ENCODE results near the gene TTF1. TPM values are rescaled to one million over a fixed set of nuclear protein-coding genes. Genes with fewer than 3 reads are reported as not detected.

Gene TTF1
- total RNA-seq, 1 experiment from 2014 or later: 26.9 TPM

GRCh38 chr9:132447902-132448301, 41.3 kb upstream of the TTF1 start:
- Histone ChIP-seq H4K91ac (ENCODE audit: insufficient read length, low read depth, low read length) (no peak overlapping the region), H3K79me2 (ENCODE audit: insufficient read depth, low read length) (no peaks in the 10 kb centered on the region), H3K23ac (ENCODE audit: insufficient read length, low read depth, low read length) (no peak overlapping the region), H3K9me3 (ENCODE audit: control insufficient read depth, low read depth, low read length) (no peaks in the 10 kb centered on the region), H3K4me1 (ENCODE audit: insufficient read depth, low read length) (no peaks in the 10 kb centered on the region), H3K27ac (ENCODE audit: insufficient read length, low read depth, low read length) (no peak overlapping the region), H3K14ac (ENCODE audit: insufficient read depth, low read length) (no peak overlapping the region), H3K18ac (ENCODE audit: insufficient read length, low read depth, low read length) (no peak overlapping the region), H3K27me3 (ENCODE audit: insufficient read depth, low read length) (no peaks in the 10 kb centered on the region), H4K20me1 (ENCODE audit: control insufficient read depth, insufficient read depth, insufficient read length) (no peaks in the 10 kb centered on the region), H3K9ac (ENCODE audit: extremely low read depth, insufficient read length, low read length) (no peak overlapping the region), H3K4me2 (ENCODE audit: insufficient read depth, insufficient read length, low read length) (no peak overlapping the region), H2AK5ac (ENCODE audit: insufficient read length, low read length) (no peak overlapping the region), H3K4ac (ENCODE audit: low read depth, low read length) (no peak overlapping the region), H2BK15ac (ENCODE audit: low read depth, low read length) (no peak overlapping the region), H3K79me1 (ENCODE audit: insufficient read depth, low read depth, low read length, poor library complexity, severe bottlenecking) (no peaks in the 10 kb centered on the region), H3K56ac (ENCODE audit: insufficient read length, low read depth, low read length) (no peak overlapping the region), H3K23me2 (ENCODE audit: insufficient read length, low read depth, low read length, poor library complexity, severe bottlenecking) (no peaks in the 10 kb centered on the region), H4K5ac (ENCODE audit: insufficient read length, low read depth, low read length) (no peak overlapping the region), H2AFZ (ENCODE audit: low read length) (no peak overlapping the region), H3T11ph (ENCODE audit: low read length) (no peak overlapping the region), H4K8ac (replicated peaks; ENCODE audit: insufficient read length, low read depth, low read length) (no peak overlapping the region), H2BK12ac (ENCODE audit: insufficient read length, low read depth, low read length) (no peak overlapping the region), H2BK20ac (ENCODE audit: low read depth, low read length, poor library complexity, severe bottlenecking) (no peak overlapping the region), H2BK120ac (ENCODE audit: low read depth, low read length, poor library complexity, severe bottlenecking) (no peak overlapping the region), H2BK5ac (ENCODE audit: insufficient read length, low read length) (no peak overlapping the region)
- DNase-seq: no peak
- Mint-ChIP-seq H3K27me3 (ENCODE audit: low read depth) (peaks cover 25% of the 10 kb centered on the region), H3K36me3 (ENCODE audit: insufficient read depth in 1 of 3, low read depth in 3 of 3) (no peaks in the 10 kb centered on the region; a peak in 1 of 7 replicates), H3K9me3 (0 out of 5 replicates have a peak, but pooled peaks cover 0 to under 1% of the 10 kb centered on the region in 2 experiments), H3K4me3 (no peak overlapping the region), H3K4me1 (peaks cover 8 to 10% of the 10 kb centered on the region in 2 experiments), H3K27ac (no peak overlapping the region)
- TF ChIP-seq, protein P1, sequence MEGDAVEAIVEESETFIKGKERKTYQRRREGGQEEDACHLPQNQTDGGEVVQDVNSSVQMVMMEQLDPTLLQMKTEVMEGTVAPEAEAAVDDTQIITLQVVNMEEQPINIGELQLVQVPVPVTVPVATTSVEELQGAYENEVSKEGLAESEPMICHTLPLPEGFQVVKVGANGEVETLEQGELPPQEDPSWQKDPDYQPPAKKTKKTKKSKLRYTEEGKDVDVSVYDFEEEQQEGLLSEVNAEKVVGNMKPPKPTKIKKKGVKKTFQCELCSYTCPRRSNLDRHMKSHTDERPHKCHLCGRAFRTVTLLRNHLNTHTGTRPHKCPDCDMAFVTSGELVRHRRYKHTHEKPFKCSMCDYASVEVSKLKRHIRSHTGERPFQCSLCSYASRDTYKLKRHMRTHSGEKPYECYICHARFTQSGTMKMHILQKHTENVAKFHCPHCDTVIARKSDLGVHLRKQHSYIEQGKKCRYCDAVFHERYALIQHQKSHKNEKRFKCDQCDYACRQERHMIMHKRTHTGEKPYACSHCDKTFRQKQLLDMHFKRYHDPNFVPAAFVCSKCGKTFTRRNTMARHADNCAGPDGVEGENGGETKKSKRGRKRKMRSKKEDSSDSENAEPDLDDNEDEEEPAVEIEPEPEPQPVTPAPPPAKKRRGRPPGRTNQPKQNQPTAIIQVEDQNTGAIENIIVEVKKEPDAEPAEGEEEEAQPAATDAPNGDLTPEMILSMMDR (conservative IDR thresholded peaks at IDR 0.05): no peak
- no CpG with 5 or more reads among the region's 4 CpGs for WGBS (ENCODE audit: extremely low coverage, insufficient read length, low lambda C conversion rate)
